Activated naive CD8-positive, alpha-beta T cell treated with anti-CD3 and anti-CD28 coated beads, Interleukin-2, amount 10 ng/mL, durations not matched to agents 7 days and 5 days (primary cell): ENCODE measurements around the gene ATP5PB. TPM values are rescaled to one million over a fixed set of nuclear protein-coding genes. Genes with fewer than 3 reads are reported as not detected.

Experiments
- ATAC-seq: fragments of 150-1000 bp; cut with Tn5 transposase; one replicate; pipeline ENCODE4 v1.10.0; 2021; ENCODE audit warnings: low read depth, moderate library complexity
- POLR2A ChIA-PET: fragments of 350-600 bp; sonication (Branson Sonifier 250); formaldehyde crosslinking; loops from one replicate; lab custom pipeline; 2021; ENCODE audit warnings: antibody characterized with exemption; lab: Charles Lee
- DNase-seq: peaks from one replicate; pipeline ENCODE4 v3.0.0; 2021
- H3K27ac Mint-ChIP-seq: one replicate; pipeline ENCODE4 v1.8.0; 2022; ENCODE audit warnings: mild to moderate bottlenecking, mixed read lengths
- H3K27me3 Mint-ChIP-seq: one replicate; pipeline ENCODE4 v1.8.0; 2022; ENCODE audit warnings: mild to moderate bottlenecking, moderate library complexity, mixed read lengths
- H3K36me3 Mint-ChIP-seq: one replicate; pipeline ENCODE4 v1.8.0; 2021; ENCODE audit warnings: mild to moderate bottlenecking, mixed read lengths
- H3K4me1 Mint-ChIP-seq: one replicate; pipeline ENCODE4 v1.8.0; 2021; ENCODE audit warnings: mixed read lengths
- H3K4me3 Mint-ChIP-seq: one replicate; pipeline ENCODE4 v1.8.0; 2022; ENCODE audit warnings: mild to moderate bottlenecking, moderate library complexity, mixed read lengths
- H3K9me3 Mint-ChIP-seq: one replicate; pipeline ENCODE4 v1.8.0; 2021; ENCODE audit warnings: mixed read lengths
- total RNA-seq, 2 experiments: library from RNA; stranded (reverse); gene quantifications; one replicate each; pipeline ENCODE4 v1.2.3, GENCODE V29; 2021

The ATP5PB gene
- total RNA-seq, 2 experiments from 2014 or later = 259 to 260 TPM

DNA sequence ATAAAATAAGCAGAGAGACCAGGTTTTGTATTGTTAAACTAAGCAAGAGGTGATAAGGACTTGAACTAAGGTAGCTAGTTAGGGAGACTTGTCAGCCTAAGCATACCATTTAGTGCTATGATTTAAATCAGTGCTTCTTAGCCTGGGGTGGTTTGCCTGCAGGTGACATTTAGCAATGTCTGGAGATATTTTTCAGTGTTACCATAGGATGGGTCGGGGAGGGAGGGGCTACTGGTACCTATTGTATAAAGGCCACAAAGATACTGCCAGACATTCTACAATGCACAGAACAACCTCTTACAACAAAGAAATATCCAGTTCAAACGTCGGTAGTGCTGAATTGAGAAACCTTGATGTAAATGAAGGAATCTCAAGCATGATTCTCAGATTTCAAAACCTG is 3.3 kb downstream of the ATP5PB start:
- H3K9me3 Mint-ChIP-seq = no peaks in the 10 kb centered on the region
- peaks cover 61% of the 10 kb centered on the region for H3K4me1 Mint-ChIP-seq
- DNase-seq = no peak
- POLR2A ChIA-PET = interaction anchor here (0.6 kb wide), 1 partner anchor 254 kb away, joined by 3 read pairs; no protein-coding TSS in a partner anchor
- ATAC-seq = no peak
- H3K27me3 Mint-ChIP-seq = no peaks in the 10 kb centered on the region
- H3K36me3 Mint-ChIP-seq = peaks cover 49% of the 10 kb centered on the region
- H3K27ac Mint-ChIP-seq = no peak overlapping the region
- H3K4me3 Mint-ChIP-seq = peak overlapping the region; percentile 16

DNA sequence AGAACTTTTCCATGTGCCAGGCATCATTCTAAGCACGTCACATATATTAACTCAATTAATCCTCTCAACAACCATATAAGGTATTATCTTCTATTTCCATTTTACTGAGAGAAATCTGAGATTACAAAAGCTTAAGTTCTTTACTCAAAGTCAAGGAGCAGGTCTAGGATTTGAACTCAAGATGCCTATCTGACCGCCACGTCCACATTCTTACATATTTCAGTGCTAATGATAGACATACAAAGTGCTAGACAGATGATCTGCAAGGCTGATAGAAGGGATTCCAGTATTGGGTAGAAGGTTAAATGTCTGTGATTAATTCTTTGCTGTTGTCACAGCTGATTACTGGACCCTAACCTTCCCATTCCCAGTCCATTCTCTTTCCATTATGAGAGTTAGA is 4.4 kb downstream of the ATP5PB start:
- Mint-ChIP-seq H3K27ac (peak overlapping the region; percentile 22), H3K27me3 (no peaks in the 10 kb centered on the region), H3K4me3 (peak overlapping the region; percentile 5), H3K36me3 (peaks cover 60% of the 10 kb centered on the region), H3K4me1 (peaks cover 59% of the 10 kb centered on the region), H3K9me3 (no peaks in the 10 kb centered on the region)
- no peak for ATAC-seq
- POLR2A ChIA-PET = interaction anchor here (0.7 kb wide), 1 partner anchor 23 kb away, joined by 6 read pairs; no protein-coding TSS in a partner anchor
- DNase-seq = no peak

DNA sequence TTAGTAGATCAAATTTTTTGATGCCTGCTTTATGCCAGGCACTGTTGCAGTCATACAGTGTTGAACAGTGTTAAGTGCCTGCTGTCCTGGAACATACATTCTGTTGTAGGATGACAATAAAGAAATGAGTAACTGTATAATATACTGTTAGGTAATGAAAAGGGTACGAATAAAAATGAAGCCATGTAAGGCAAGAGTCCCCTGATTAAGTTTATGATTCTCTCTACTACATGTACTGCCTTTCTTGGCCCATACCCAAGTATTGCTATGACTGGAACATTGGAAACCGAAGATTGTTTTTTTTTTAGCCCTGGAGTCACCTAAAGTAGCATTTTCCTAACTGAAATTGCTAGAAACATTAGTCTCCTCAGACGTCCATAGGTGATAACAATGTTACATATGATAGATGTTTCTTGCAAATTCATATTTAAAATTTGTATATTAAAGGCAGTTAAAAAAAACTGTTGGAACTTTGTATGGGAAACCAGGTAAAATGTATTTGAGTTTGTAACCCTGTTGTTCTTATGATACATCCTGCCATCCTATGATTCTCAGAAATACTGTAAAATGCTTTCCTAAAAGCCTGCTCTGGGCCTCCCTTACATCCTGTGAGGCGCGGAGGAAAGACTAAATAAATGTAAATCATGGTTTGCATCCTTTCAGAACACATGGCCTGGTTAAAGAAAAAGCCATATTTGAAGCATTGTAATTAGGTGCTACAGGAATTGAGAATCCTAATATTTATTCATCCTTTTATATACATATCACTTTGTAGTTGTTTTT is 5.8 kb downstream of the ATP5PB start:
- Mint-ChIP-seq H3K36me3 (peaks cover 61% of the 10 kb centered on the region), H3K27ac (peak overlapping the region; percentile 78), H3K27me3 (no peaks in the 10 kb centered on the region), H3K4me3 (peak overlapping the region; percentile 81), H3K4me1 (peaks cover 58% of the 10 kb centered on the region), H3K9me3 (no peaks in the 10 kb centered on the region)
- DNase-seq = no peak
- POLR2A ChIA-PET = interaction anchor here (0.5 kb wide), 1 partner anchor 16 kb away, joined by 3 read pairs; no protein-coding TSS in a partner anchor
- peak; percentile 76 for ATAC-seq

DNA sequence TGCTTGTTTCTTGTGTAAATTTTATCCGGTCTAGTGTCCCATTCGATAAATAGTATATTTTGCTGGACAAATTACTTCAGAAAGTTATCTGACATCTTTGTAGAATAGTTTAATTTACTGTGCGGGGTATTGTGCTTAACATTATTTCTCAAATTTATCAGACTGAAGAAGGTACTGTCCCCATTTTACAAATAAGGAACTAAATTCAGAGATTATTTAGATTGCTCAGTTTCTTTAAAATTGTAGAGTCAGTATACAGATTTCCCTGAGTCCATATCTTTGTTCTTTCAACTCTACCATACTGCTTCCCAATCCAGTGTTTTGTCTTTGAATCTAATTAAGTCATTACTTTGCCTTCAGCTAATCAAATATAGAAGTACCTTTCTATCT is 6.4 kb downstream of the ATP5PB start:
- peaks cover 62% of the 10 kb centered on the region for H3K36me3 Mint-ChIP-seq
- H3K9me3 Mint-ChIP-seq = no peaks in the 10 kb centered on the region
- H3K4me3 Mint-ChIP-seq = peak overlapping the region; percentile 81
- POLR2A ChIA-PET = no interaction called here
- DNase-seq (no peak), ATAC-seq (no peak)
- H3K4me1 Mint-ChIP-seq = peaks cover 54% of the 10 kb centered on the region
- H3K27ac Mint-ChIP-seq = peak overlapping the region; percentile 42
- no peaks in the 10 kb centered on the region for H3K27me3 Mint-ChIP-seq

DNA sequence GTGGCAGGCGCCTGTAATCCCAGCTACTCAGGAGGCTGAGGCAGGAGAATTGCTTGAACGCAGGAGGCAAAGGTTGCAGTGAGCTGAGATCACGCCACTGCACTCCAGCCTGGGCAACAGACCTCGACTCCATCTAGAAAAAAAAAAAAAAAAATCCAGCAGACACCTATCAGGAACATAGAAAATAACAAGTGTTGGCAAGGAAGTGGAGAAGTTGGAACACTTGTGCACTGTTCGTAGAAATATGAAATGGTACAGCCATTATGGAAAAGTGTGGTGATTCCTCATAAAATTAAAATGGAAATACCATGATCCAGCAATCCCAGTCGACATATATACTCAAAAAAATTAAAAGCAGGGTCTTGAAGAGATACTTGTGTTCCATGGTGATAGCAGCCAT is 12.5 kb downstream of the ATP5PB start:
- Mint-ChIP-seq H3K4me3 (no peak overlapping the region), H3K4me1 (peaks cover 16% of the 10 kb centered on the region), H3K36me3 (peaks cover 56% of the 10 kb centered on the region)

DNA sequence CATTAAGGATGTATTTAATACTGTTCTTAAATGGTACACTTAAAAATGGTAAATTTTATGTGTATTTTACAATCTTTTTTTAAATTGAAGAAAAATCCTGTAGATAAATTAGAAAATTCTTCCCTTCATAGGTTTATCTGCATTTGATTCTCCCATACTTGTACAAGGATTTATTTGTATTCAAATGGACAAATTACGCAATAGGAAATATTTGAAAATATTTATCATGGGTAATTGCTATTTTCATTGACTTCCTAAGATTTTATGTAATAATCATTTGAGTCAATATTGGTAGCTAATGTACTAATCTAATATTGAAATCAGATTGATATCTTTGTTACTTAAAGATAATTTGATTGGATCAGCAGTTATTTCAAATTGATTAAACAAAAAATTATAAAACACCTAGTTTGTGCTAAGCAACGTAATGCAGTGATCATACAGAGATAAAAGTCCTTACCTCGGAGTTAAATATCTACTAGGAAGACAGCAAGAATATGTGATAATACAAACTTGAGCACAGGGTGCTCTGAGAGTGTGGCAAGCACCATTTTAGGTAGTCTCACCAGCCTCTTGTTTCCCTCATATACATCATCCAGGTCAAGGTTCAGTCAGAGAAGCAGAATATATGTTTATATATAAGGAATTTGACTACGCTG is 13.2 kb downstream of the ATP5PB start:
- DNase-seq (no peak), ATAC-seq (no peak)
- H3K27me3 Mint-ChIP-seq = no peaks in the 10 kb centered on the region
- H3K27ac Mint-ChIP-seq = no peak overlapping the region
- no peaks in the 10 kb centered on the region for H3K9me3 Mint-ChIP-seq
- H3K4me3 Mint-ChIP-seq = no peak overlapping the region
- peaks cover 13% of the 10 kb centered on the region for H3K4me1 Mint-ChIP-seq
- POLR2A ChIA-PET = interaction anchor here (0.9 to 1.1 kb wide), 2 partner anchors 9 to 14 kb away, joined by 3 to 4 read pairs; partner anchors contain the start of genes ATP5PB and WDR77
- peaks cover 53% of the 10 kb centered on the region for H3K36me3 Mint-ChIP-seq

More for the DNA sequence above, 12.5 kb downstream of the ATP5PB start:
- no peak overlapping the region for H3K27ac Mint-ChIP-seq
- no peak for DNase-seq
- ATAC-seq = no peak
- no peaks in the 10 kb centered on the region for H3K9me3 Mint-ChIP-seq
- no peaks in the 10 kb centered on the region for H3K27me3 Mint-ChIP-seq
- POLR2A ChIA-PET = interaction anchor here (0.6 to 1.3 kb wide), 2 partner anchors 9 to 330 kb away, joined by 3 read pairs; no protein-coding TSS in a partner anchor

DNA sequence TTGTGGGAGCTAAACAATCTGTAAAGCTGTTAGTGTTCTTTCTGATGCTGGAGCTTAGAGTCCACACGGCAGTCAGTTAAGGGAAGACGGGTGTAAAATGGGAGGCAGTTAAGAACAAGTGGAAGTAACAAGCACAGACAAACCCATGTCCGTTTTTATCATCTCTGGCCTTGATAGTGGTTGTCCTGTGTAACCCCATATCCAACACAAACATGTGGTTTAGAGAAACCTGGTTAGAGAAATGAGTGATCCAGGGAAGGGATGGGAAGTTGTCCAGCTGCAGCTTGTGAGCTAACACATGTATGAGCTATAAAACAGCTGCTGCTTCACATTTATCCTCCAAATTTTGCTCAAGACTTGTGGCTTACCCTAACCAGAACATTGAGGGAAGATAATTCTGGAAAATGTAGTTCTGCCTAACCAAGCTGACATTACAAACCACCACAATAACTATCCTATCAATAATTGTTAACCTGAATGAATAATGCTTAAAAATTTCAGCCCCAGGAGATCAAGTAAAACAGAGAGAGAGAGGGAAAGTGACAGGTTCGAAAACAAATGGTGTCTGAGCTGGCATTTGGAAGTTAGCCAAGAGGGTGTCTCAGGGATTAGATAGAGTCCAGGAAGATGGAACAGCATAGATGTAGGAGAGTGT is 13.9 kb downstream of the ATP5PB start:
- Mint-ChIP-seq H3K27me3 (no peaks in the 10 kb centered on the region), H3K27ac (no peak overlapping the region), H3K4me1 (peaks cover 13% of the 10 kb centered on the region), H3K4me3 (no peak overlapping the region), H3K9me3 (no peaks in the 10 kb centered on the region), H3K36me3 (peaks cover 47% of the 10 kb centered on the region)
- no peak for DNase-seq
- POLR2A ChIA-PET = interaction anchor here (0.9 to 1.1 kb wide), 2 partner anchors 9 to 14 kb away, joined by 3 to 4 read pairs; partner anchors contain the start of genes ATP5PB and WDR77
- no peak for ATAC-seq

DNA sequence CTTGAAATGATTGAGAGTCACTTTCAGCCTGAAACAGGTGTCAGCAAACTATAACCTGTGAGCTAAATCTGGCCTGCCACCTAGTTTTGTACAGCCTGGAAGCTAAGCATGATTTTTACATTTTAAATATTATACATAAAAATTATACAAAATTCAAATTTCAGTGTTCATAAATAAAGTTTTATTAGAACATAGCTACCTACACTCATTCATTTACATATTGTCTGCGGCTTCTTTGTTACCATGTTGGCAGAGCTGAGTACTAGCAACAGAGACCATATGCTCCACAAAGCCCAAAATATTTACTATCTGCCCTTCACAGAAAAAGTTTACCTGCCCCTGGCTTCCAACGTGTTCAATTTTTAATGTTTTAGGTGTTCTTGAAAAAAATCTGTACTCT is 16.5 kb downstream of the ATP5PB start:
- no peak overlapping the region for H3K4me3 Mint-ChIP-seq
- H3K27me3 Mint-ChIP-seq = no peaks in the 10 kb centered on the region
- H3K27ac Mint-ChIP-seq = no peak overlapping the region
- peaks cover 9% of the 10 kb centered on the region for H3K4me1 Mint-ChIP-seq
- POLR2A ChIA-PET = interaction anchor here (0.9 to 1.8 kb wide), 2 partner anchors 42 kb away, joined by 3 to 5 read pairs; no protein-coding TSS in a partner anchor
- no peak for DNase-seq
- H3K36me3 Mint-ChIP-seq = peaks cover 33% of the 10 kb centered on the region
- no peaks in the 10 kb centered on the region for H3K9me3 Mint-ChIP-seq
- no peak for ATAC-seq

DNA sequence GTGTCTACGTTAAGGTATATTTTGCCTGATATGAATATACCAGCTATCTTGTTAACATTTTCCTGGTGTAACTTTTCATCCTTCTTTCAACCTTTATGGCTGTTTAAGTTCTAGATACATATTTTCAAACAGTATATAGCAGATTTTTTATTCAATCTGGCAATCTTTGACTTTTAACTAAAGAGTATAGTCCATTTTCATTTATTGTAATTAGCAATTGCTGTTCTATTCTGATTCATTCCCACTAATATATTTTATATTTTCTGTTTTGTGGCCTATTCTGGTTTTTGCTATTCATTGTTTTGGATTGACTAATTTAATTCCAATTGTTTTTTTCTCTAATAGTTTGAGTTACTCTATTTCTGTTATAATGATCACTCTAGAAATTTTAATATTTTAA is 17.2 kb downstream of the ATP5PB start:
- Mint-ChIP-seq H3K36me3 (peaks cover 32% of the 10 kb centered on the region), H3K27me3 (no peaks in the 10 kb centered on the region), H3K9me3 (no peaks in the 10 kb centered on the region), H3K4me3 (no peak overlapping the region), H3K27ac (no peak overlapping the region), H3K4me1 (peaks cover 9% of the 10 kb centered on the region)
- POLR2A ChIA-PET = interaction anchor here (0.9 kb wide), 1 partner anchor 41 kb away, joined by 3 read pairs; no protein-coding TSS in a partner anchor
- ATAC-seq (no peak), DNase-seq (no peak)

DNA sequence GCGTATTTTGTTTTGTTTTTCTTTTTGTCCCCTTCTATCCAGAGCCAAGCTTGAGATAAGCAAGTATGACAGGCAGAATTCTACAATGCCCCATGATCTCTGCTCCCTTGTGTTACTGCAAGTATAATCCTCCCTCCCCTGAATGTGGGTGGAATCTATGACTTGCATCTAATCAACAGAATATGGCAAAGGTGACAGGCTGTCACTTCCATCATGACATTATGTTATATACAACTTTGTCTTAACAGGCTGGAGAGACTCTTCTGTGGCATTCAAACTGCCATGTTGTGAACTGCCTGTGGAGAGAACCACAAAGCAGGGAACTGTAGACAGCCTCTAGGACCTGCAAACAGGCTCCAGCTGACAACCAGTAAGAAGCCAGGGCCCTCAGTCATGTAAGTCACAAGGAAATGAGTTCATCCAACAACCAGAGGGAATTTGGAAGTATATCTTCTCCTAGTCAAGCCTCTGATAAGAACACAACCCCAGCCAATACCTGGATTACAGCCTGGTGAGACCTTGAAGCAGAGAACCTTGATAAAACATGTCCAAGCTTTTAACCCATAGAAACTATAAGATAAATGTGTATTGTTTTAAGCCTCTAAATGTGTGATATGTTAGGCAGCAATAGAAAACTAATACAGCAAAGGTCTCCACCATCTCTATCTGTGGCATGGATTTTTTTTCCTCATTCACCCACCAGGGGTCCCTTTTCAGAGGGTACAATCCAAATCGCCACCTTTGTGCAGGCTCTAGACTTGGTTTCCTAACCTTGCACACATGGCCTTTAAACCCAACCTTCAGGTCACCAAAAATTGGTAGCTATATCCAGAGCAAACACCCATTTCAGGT is 18.8 kb downstream of the ATP5PB start:
- POLR2A ChIA-PET = no interaction called here
- ATAC-seq = no peak
- Mint-ChIP-seq H3K9me3 (peaks cover 1% of the 10 kb centered on the region), H3K4me1 (peaks cover 16% of the 10 kb centered on the region), H3K4me3 (no peak overlapping the region), H3K36me3 (peaks cover 25% of the 10 kb centered on the region), H3K27ac (no peak overlapping the region), H3K27me3 (no peaks in the 10 kb centered on the region)
- DNase-seq = no peak

DNA sequence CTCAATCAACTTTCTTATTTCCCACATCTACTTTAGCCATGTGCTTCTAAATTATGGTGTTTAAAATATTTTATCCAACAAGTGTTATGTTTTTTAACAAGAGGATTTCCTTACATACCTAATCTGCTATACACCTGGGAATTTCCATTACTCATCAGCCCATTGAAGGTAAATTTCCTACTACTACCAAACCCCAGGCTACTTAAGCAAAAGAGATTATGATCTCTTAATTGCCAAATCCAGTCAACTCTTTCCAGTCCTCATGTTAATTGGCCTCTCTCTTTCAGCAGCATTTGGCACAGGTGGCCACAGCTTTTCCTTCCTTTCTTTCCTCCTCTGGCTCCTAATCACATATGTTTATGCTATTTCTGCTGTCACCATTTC is 19.4 kb downstream of the ATP5PB start:
- H3K4me3 Mint-ChIP-seq = no peak overlapping the region
- peaks cover 1% of the 10 kb centered on the region for H3K9me3 Mint-ChIP-seq
- POLR2A ChIA-PET = no interaction called here
- H3K27me3 Mint-ChIP-seq = no peaks in the 10 kb centered on the region
- H3K36me3 Mint-ChIP-seq = peaks cover 21% of the 10 kb centered on the region
- H3K4me1 Mint-ChIP-seq = peaks cover 17% of the 10 kb centered on the region
- ATAC-seq (no peak), DNase-seq (no peak)
- no peak overlapping the region for H3K27ac Mint-ChIP-seq

DNA sequence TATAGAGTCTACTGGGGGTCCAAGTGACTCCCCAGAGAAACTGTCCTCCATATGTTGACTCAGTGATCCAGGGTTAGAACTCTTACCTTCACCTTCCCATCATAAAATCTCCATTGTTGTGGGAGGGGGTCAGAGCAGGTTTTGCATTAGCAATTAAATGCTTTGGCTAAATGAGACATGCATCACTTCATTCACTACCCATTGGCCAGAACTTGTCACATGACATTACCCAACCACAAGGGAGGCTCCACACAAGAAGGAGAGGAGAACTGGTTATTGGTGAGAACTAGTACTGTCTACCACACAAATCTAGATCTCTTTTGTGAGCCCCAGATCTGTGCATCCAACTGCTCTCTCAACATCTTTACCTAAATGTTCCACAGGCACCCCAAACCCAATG is 20.3 kb downstream of the ATP5PB start:
- ATAC-seq = no peak
- POLR2A ChIA-PET = no interaction called here
- H3K4me1 Mint-ChIP-seq = peaks cover 18% of the 10 kb centered on the region
- H3K4me3 Mint-ChIP-seq = no peak overlapping the region
- no peak overlapping the region for H3K27ac Mint-ChIP-seq
- peaks cover 1% of the 10 kb centered on the region for H3K9me3 Mint-ChIP-seq
- no peaks in the 10 kb centered on the region for H3K27me3 Mint-ChIP-seq
- no peak for DNase-seq
- peaks cover 13% of the 10 kb centered on the region for H3K36me3 Mint-ChIP-seq
